HAP-1 (cell line): ENCODE data around the gene DUSP2.

Experiments
- DNase-seq, 2 experiments: peaks; one replicate each; pipeline ENCODE4 v3.0.0-alpha.2; 2016 to 2020; ENCODE audit warnings: low spot score in 2 of 2
- H3K27me3 ChIP-seq: fragments of 250-450 bp; sonication (Bioruptor Pico); 2 replicates; pipeline ENCODE4 v1.5.1; 2020; ENCODE audit warnings: low read depth, mild to moderate bottlenecking, moderate library complexity
- H3K36me3 ChIP-seq: fragments of 250-450 bp; sonication (Bioruptor Pico); replicated peaks from 2 replicates; pipeline ENCODE4 v1.5.1; 2020; ENCODE audit warnings: mild to moderate bottlenecking
- H3K4me1 ChIP-seq: fragments of 250-450 bp; sonication (Bioruptor Pico); 2 replicates; pipeline ENCODE4 v1.5.1; 2020; ENCODE audit warnings: mild to moderate bottlenecking
- H3K4me3 ChIP-seq: fragments of 250-450 bp; sonication (Bioruptor Pico); 2 replicates; pipeline ENCODE4 v1.5.1; 2020; ENCODE audit warnings: mild to moderate bottlenecking, moderate library complexity
- H3K9me3 ChIP-seq: fragments of 250-450 bp; sonication (Bioruptor Pico); 2 replicates; pipeline ENCODE4 v1.5.1; 2020; ENCODE audit warnings: mild to moderate bottlenecking, moderate library complexity
- in situ Hi-C: fragments of 300-500 bp; cut with MboI; formaldehyde crosslinking; loops from 3 replicates; pipeline ENCODE4 v1.14.3; 2020; ENCODE audit warnings: low sequenced_read_pairs, inconsistent platforms, mixed read lengths

Gene DUSP2

DNA sequence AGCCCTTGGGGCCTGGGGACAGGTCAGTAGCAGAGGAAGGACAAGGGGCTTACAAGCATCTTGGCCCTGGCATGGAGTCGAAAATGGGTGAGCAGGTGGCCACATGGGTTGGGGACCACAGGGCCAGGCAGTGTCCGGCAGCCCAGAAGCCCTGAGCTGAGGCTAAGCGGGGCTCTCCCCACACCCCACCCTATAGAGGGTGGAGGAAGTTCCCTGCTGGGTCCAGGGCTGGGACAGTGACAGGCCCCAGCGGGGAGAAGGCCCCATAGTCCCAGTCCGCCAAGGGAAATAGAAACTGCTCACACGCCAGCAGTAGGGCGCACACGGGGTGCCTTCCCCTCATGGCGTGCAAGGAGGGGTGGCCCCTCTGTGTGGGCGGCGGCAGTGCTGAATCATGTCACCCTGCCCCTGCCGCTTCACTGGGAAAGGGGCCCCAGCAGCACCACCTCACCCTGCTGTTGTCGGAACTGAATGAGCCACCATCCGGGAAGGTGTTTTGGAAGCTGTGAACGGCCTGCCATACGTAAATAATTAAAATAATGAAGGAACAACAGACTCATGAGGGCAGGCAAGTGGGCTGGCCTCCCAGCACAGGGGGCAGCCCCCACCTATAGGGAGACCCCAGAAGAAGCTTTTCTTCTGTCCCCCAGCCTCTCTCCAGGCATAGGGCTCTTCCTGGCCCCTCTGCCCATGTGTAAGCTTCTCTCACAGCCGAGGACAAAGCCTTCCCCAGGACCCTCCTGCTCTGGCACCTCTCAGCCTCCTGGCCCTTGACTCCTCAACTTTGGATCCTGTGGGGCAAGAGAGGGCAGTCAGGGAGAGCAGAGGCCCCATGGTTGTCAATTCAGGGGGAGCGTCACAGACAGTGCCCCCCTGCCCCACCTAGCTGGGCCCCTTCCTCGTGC lies 12.7 kb upstream of the DUSP2 start:
- no peaks in the 10 kb centered on the region for H3K27me3 ChIP-seq
- no peaks in the 10 kb centered on the region for H3K36me3 ChIP-seq
- in situ Hi-C loops: no loop called here
- no peak for DNase-seq
- H3K9me3 ChIP-seq: no peaks in the 10 kb centered on the region
- no peaks in the 10 kb centered on the region for H3K4me1 ChIP-seq
- H3K4me3 ChIP-seq: no peak overlapping the region

DNA sequence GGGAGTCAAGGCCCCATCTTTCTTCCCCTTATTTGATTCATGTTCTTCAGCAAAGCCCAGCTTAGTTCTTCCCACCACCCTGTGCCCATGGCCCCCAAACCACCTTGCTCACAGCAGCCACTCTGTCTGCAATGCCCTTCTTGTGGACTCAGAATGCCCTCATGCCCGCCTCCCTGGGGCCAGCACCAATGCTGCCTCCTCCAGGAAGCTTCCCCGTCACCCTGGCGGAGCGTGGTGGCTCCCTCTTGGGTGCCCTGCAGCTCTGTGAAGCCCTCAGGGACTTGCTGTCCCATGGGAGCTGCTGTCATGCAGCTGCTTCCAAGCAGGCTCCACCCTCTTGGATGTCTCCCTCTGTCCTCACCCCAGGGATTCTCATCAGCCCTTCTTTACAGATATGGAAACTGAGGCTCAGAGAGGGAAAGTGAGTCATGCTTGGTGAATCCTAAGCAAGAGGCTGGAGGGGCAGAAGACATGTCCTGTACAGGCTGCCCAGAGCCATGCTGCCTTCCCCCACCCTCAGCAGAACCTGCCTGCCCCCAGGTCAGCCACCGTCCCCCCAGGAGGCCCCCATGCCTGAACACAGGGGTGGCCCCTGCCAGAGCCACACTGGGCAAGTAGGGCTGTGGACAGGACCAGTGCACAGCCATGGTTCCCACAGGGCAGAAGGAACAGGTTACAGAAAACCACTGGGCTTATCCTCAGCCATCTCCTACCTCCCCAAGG lies 11.8 kb upstream of the DUSP2 start:
- Histone ChIP-seq H3K4me1 (no peaks in the 10 kb centered on the region), H3K36me3 (no peaks in the 10 kb centered on the region), H3K4me3 (no peak overlapping the region), H3K9me3 (no peaks in the 10 kb centered on the region), H3K27me3 (no peaks in the 10 kb centered on the region)
- no peak for DNase-seq
- in situ Hi-C loops: no loop called here

DNA sequence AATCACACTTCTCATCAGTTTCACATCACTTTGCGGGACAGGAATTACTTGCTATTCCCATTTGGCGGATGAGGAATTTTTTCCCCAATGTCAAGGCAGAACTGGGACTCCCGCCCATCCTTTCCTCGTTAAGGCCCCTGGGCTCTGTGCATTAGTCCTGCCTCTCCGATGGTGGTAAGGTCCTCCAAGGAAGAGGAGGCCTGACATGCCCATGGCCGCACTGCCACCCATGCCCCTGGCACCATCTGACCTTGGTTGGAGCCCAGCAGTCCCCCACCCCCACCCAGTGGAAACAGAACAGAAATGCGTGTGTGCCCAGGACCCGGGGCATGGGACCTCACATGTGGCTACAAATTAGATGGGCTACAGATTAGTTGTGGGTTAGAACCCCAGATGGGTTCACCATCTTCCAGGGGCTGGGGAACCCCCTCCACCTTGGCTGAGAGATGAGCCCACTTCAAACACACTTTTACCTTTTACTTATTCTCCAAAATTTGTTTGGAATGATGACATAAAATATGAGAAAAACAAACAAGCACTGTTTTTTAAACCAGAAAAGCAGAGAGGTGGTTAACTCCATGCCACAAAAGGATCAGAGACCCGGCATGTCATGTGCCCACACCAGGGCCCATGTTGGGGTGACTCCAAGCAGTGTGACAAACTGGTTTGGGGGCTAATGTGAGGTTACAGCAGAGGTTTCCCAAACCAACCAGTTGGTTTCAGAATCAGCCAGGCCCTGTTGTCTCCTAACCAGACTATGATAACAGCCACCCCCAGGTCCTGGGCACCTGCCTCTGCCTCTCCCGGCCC lies 11.0 kb upstream of the DUSP2 start:
- H3K9me3 ChIP-seq: no peaks in the 10 kb centered on the region
- H3K4me1 ChIP-seq: no peaks in the 10 kb centered on the region
- no peaks in the 10 kb centered on the region for H3K36me3 ChIP-seq
- DNase-seq: no peak
- H3K4me3 ChIP-seq: no peak overlapping the region
- H3K27me3 ChIP-seq: no peaks in the 10 kb centered on the region
- in situ Hi-C loops: no loop called here

DNA sequence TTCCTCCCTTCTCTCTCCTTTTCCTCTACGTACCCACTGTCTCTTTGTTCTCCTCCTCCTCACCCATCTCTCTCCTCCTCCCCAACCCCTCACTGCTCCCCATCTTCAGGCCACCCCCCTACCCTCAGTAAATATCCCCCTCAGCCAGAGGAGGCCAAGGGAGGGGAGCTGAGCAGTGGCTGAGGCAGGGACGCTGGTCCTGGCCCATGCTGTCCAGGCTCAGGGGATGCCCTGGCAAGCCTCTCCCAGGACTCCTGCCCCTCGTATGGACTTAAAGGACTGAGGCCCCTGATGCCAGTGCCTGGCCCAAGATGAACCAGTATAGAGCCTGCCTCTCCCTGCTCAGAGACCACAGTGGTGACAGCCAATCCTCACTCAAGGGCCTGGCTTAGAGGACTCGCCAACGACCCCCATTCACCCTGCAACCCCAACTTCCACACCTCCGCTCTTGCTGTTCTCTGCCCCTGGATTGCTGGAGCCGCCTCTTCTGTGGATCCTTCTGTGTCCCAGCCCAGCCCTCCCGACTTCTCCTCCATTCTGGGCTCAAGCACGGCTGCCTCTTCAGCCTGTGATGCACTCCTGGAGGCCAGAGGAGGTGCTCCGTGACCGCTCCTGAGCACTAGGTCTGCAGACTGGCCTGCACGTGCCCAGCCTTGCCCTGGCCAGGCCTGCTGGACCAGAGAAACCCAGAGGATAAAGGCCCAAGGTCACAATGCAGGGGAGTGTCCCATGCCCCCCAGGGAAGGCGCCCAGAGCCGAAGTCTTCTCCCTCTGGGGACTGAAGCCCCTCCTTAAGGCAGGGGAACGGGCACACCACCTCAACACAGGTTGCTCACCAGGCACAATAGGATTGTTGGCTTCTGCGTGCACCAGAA lies 9.5 kb upstream of the DUSP2 start:
- in situ Hi-C loops: no loop called here
- Histone ChIP-seq H3K27me3 (no peaks in the 10 kb centered on the region), H3K4me1 (no peaks in the 10 kb centered on the region), H3K9me3 (no peaks in the 10 kb centered on the region), H3K4me3 (no peak overlapping the region), H3K36me3 (no peaks in the 10 kb centered on the region)
- DNase-seq: no peak

DNA sequence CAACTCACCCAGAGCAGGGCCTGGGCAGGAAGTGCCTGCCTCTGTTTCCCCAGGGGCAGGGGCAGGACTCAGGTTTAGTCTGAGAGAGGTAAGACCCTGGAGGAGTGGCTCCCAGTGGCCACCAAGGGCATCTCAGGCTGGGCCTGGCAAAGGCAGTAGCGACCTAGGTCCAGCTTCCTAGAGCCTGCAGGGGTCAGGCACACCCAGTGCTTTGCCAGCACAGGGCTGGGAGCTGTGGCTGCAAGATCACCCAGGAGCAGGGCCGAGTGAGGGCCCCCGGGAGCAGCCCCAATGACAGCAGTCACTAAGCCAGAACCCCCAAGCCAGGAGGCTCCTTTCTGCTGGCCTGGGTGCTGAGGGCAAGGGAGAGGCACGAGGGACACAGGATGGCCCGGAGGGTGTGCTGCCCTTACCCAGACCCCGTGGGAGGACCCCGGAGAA lies 8.8 kb upstream of the DUSP2 start:
- H3K4me3 ChIP-seq: no peak overlapping the region
- no peak for DNase-seq
- no peaks in the 10 kb centered on the region for H3K9me3 ChIP-seq
- H3K4me1 ChIP-seq: no peaks in the 10 kb centered on the region
- H3K27me3 ChIP-seq: no peaks in the 10 kb centered on the region
- no peaks in the 10 kb centered on the region for H3K36me3 ChIP-seq
- in situ Hi-C loops: no loop called here

DNA sequence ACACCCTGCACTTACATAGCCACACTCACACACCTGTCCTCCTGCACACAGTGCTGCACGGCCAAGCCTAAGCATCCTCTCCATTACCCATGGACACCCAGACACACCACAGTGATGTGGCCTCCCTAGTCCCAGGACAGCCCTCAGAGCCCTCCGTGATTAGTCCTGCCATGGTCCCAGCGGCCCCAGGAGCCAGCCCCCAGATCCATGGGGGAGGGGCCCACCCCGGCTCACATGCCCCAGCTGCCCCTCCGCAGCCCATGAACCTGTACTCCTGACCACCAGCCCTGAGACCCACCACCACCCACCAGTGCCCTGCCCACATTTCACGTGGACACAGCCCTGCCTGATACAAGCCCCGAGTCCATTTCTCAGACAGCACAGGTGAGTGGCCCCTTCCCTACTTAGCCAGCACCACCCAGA lies 8.1 kb upstream of the DUSP2 start:
- H3K4me1 ChIP-seq: no peaks in the 10 kb centered on the region
- H3K9me3 ChIP-seq: no peaks in the 10 kb centered on the region
- H3K4me3 ChIP-seq: no peak overlapping the region
- H3K36me3 ChIP-seq: no peaks in the 10 kb centered on the region
- no peak for DNase-seq
- in situ Hi-C loops: no loop called here
- no peaks in the 10 kb centered on the region for H3K27me3 ChIP-seq

DNA sequence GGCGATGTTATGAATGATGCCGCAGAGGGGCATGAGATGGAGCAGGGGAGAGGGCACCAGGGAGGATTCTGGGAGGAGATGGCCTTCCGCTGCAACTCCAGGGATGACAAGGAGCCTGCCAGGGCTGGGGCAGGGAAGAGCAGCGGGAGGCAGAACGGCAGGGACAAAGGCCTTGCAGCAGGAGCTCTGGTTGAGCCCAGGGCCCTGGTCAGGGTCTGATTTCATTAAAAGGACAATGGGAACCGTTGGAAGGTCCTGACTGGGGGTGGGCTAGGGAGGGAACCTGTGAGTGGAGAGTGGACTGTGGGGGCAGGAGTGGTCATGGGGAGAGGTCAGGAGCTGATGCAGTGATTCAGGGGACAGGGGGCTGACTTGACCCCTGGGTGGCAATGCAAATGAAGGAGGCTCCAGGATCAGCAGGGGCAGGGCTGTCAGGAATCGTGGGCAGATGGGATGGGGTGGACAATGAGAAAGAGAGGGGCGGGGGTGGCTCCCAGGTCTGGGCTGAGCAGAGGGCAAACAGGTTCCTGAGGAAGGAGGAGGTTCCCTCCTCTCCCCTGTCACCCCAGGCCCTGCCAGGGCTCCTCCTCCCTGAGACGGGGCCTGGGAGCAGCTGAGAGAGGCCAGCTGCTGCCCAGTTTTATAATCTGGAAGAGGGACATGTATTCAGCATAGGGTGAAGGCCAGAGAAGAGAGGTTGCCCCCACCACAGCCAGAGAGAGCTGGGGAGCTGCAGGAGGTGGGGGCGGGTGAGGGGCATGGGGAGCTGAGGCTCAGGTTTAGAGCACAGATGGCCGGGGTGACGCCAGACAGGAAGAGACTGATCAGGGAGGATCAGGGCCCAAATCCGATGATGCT lies 7.3 kb upstream of the DUSP2 start:
- no peaks in the 10 kb centered on the region for H3K36me3 ChIP-seq
- no peak overlapping the region for H3K4me3 ChIP-seq
- H3K4me1 ChIP-seq: no peaks in the 10 kb centered on the region
- in situ Hi-C loops: no loop called here
- DNase-seq: no peak
- H3K27me3 ChIP-seq: no peaks in the 10 kb centered on the region
- no peaks in the 10 kb centered on the region for H3K9me3 ChIP-seq

DNA sequence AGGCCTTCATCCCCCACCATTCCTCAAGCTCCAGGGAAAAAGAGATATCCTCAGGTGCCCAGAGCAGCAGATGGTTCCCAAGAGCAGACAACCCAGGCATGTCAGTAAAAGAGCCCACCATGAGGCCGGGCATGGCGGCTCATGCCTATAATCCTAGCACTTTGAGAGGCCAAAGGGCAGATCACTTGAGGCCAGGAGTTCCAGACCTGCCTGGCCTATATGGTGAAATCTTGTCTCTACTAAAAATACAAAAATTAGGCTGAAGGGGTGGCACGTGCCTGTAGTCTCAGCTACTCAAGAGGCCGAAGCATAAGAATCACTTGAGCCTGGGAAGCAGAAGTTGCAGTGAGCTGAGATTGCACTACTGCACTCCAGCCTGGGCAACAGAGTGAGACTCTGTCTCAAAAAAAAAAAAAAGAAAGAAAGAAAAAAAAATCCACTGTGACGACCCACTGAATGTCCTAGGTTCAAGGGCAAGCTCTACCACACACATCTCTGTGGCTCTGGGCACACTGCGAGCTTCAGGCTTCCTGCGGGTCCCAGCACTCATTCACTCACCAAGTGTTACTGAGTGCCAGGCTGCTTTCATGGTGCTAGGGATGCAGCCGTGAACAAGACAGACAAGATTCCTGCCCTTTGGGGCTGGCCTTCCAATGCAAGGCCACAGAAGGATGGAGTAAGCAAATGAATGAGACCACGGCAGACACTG lies 6.5 kb upstream of the DUSP2 start:
- no peak for DNase-seq
- H3K36me3 ChIP-seq: no peaks in the 10 kb centered on the region
- H3K4me3 ChIP-seq: no peak overlapping the region
- no peaks in the 10 kb centered on the region for H3K27me3 ChIP-seq
- H3K9me3 ChIP-seq: no peaks in the 10 kb centered on the region
- H3K4me1 ChIP-seq: no peaks in the 10 kb centered on the region
- in situ Hi-C loops: no loop called here

DNA sequence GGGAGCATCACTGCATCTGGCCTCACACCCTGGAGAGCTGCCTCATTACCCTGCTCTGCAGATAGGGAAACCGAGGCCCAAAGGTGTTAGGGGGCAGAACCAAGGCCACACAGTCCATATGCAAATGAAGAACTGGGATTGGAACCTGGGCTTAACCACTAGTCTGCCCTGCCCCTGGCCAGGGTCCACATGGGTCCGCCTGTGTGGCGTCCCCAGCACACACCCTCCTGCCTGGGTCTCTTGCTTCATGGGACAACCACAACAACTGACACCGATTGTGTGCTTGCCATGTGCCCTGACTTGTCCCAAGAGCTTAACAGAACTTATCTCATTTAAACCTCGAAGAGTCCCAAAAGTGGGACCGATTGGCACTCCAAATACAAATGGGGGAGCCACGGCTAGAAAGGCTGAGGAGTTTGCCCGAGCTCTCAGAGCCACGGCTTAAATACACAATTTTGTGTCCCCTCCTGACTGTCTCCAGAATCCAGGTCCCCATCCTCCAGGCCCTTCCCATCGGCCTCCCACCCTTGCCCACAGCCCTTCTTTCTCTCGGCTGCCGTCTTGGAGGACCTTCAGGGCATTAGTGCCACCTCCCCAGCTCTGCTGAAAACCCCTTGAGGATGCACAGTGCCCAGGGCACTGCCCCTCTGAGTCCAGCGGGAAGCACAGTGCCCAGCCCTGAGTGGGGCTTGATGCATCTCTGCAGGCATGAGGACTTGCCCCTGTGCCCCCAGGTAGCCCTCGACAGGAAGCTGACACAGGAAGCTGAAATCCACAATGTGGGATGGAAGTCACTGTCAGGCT lies 5.8 kb upstream of the DUSP2 start:
- no peak for DNase-seq
- no peaks in the 10 kb centered on the region for H3K36me3 ChIP-seq
- in situ Hi-C loops: no loop called here
- H3K9me3 ChIP-seq: no peaks in the 10 kb centered on the region
- no peaks in the 10 kb centered on the region for H3K27me3 ChIP-seq
- H3K4me1 ChIP-seq: no peaks in the 10 kb centered on the region; the same call in 1 of the 2 replicates
- H3K4me3 ChIP-seq: no peak overlapping the region

DNA sequence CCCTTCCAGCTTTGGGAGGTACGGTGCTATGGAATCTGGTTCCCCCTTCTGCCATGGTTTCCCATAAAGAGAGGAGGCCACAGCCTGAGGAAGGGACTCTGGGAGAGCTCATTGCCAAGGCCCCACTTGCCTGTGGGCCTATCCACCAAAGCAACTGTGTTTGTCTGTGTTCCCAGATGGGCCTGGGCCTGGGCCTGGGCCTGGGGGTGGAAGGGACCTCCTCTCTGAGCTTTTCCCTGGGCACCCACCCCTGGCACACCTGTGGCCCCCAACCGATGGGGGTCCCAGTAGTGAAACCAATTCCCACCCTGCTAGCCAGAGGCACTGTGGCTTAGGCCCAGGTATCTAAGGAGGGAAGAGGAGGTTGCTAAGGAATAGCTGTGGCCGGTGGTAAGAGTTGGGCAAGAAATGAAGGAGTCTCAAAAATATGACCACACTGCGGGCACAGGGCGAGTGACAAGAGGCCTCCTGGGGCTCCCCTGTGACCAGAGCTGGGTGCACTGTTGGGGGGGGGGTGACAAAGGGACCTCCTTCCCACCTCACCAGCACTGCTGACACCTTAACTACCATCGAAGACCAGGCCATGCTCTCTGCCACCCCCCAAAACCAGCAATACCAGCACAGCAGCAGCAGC lies 4.9 kb upstream of the DUSP2 start:
- Histone ChIP-seq H3K4me3 (no peak overlapping the region), H3K4me1 (peaks cover 7% of the 10 kb centered on the region), H3K27me3 (no peaks in the 10 kb centered on the region), H3K36me3 (no peaks in the 10 kb centered on the region), H3K9me3 (no peaks in the 10 kb centered on the region)
- in situ Hi-C loops: no loop called here
- DNase-seq: no peak
